ENCODE measurements around the gene CDH10. TPM values are rescaled to one million over a fixed set of nuclear protein-coding genes. Genes with fewer than 3 reads are reported as not detected.

Gene CDH10
- total RNA-seq, 4 donors from 2014 or later, result 0.14 TPM; not detected in 3

DNA sequence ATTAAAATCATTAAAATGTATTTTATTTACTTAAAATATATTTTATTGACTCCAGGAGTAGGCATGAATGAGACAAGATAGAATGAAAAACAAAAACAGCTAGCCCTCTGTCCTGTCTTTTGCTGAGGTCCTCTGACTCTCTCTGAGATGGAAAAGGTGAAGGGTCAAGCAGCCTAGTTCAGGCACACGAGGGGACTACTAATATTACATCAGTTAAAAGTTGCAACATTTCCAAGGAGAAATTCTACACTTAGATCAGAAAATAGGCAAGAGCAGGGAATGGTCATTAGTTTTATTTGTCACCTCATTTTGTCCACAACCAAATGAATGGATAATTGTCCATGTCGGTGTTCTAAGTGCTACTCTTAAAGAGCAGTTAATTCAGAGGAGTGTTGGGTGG is 148.5 kb downstream of the CDH10 start:
- Histone ChIP-seq H3K27ac (no peak overlapping the region), H3K4me1 (no peaks in the 10 kb centered on the region), H3K27me3 (no peaks in the 10 kb centered on the region), H3K9me3 (no peaks in the 10 kb centered on the region), H3K36me3 (no peaks in the 10 kb centered on the region), H3K4me3 (no peak overlapping the region)
- intact Hi-C loops (cut with DNase I; ENCODE audit: low total_unique reads) (no loop called here), in situ Hi-C loops (cut with MboI; ENCODE audit: low pct_ligation_motif_present in 1 of 4, low pct_unique_long_range_greater_than_20kb in 1 of 4, low sequenced_read_pairs in 3 of 4) (no loop called here)
- DNase-seq, result no peak
- 18 to 35% methylated on average over 2 of the region's 2 CpGs for WGBS, 2 donors (ENCODE audit: low coverage in 1 of 2)
- TF ChIP-seq POLR2A (IDR thresholded peaks at IDR 0.05) (no peak), CTCF (IDR thresholded peaks at IDR 0.05) (no peak), POLR2AphosphoS5 (IDR thresholded peaks at IDR 0.05) (no peak), EP300 (IDR thresholded peaks at IDR 0.05; ENCODE audit: low read depth) (no peak)

DNA sequence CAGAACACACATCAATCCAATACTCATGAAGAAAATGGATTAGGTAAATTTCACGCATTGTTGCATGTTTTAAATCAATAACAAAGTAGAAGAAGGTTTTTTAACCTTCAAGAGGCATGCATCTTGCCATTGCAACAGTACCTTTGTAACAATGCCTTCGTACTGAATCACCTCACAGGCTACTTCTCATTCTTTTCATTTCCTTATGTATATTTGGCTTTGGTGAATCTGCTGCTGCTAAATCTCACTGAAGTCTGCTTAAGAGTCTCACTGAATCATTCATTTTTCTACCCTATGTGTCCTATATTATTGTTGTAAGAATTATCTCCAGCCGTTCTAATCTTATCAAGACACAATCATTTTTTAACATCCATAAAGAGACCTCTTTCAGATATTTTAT is 152.5 kb downstream of the CDH10 start:
- no peaks in the 10 kb centered on the region for H3K4me1 ChIP-seq
- no peak overlapping the region for H3K27ac ChIP-seq
- WGBS, 2 donors (ENCODE audit: low coverage in 1 of 2), result 63 to 75% methylated on average over 3 of the region's 3 CpGs
- no peak for TF ChIP-seq POLR2AphosphoS5 (IDR thresholded peaks at IDR 0.05)
- TF ChIP-seq CTCF (IDR thresholded peaks at IDR 0.05), result no peak
- TF ChIP-seq POLR2A (IDR thresholded peaks at IDR 0.05), result no peak
- TF ChIP-seq EP300 (IDR thresholded peaks at IDR 0.05; ENCODE audit: low read depth), result no peak
- no peak for DNase-seq
- in situ Hi-C loops (cut with MboI; ENCODE audit: low pct_ligation_motif_present in 1 of 4, low pct_unique_long_range_greater_than_20kb in 1 of 4, low sequenced_read_pairs in 3 of 4), result no loop called here
- H3K9me3 ChIP-seq, result no peaks in the 10 kb centered on the region
- no peak overlapping the region for H3K4me3 ChIP-seq
- intact Hi-C loops (cut with DNase I; ENCODE audit: low total_unique reads), result no loop called here
- H3K27me3 ChIP-seq, result no peaks in the 10 kb centered on the region
- H3K36me3 ChIP-seq, result no peaks in the 10 kb centered on the region

DNA sequence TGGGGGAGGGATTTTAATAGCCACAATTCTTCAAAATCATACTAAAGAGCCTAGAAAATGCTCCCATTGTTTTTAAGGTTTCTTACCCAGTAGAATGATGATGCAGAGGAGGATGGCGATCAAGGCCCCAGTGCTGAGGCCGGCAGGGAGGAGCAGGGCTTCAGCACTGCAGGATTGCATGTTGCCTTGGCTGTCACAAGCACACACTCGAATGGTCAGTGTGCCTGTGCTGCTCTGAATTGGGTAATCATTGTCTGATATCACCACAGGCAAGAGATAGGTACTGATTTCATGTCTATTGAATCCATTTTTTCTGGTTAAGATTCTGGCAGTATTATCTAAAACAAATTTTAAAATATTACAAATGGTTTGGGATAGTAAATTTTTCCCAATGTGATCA is 153.3 kb downstream of the CDH10 start:
- no peak for DNase-seq
- H3K27ac ChIP-seq, result no peak overlapping the region
- in situ Hi-C loops (cut with MboI; ENCODE audit: low pct_ligation_motif_present in 1 of 4, low pct_unique_long_range_greater_than_20kb in 1 of 4, low sequenced_read_pairs in 3 of 4), result no loop called here
- intact Hi-C loops (cut with DNase I; ENCODE audit: low total_unique reads), result no loop called here
- H3K9me3 ChIP-seq, result no peaks in the 10 kb centered on the region
- TF ChIP-seq CTCF (IDR thresholded peaks at IDR 0.05) (no peak), POLR2AphosphoS5 (IDR thresholded peaks at IDR 0.05) (no peak), POLR2A (IDR thresholded peaks at IDR 0.05) (no peak), EP300 (IDR thresholded peaks at IDR 0.05; ENCODE audit: low read depth) (no peak)
- H3K36me3 ChIP-seq, result no peaks in the 10 kb centered on the region
- H3K4me3 ChIP-seq, result no peak overlapping the region
- WGBS, 2 donors (ENCODE audit: low coverage in 1 of 2), result 73% methylated on average over 3 of the region's 3 CpGs
- H3K4me1 ChIP-seq, result no peaks in the 10 kb centered on the region
- no peaks in the 10 kb centered on the region for H3K27me3 ChIP-seq

DNA sequence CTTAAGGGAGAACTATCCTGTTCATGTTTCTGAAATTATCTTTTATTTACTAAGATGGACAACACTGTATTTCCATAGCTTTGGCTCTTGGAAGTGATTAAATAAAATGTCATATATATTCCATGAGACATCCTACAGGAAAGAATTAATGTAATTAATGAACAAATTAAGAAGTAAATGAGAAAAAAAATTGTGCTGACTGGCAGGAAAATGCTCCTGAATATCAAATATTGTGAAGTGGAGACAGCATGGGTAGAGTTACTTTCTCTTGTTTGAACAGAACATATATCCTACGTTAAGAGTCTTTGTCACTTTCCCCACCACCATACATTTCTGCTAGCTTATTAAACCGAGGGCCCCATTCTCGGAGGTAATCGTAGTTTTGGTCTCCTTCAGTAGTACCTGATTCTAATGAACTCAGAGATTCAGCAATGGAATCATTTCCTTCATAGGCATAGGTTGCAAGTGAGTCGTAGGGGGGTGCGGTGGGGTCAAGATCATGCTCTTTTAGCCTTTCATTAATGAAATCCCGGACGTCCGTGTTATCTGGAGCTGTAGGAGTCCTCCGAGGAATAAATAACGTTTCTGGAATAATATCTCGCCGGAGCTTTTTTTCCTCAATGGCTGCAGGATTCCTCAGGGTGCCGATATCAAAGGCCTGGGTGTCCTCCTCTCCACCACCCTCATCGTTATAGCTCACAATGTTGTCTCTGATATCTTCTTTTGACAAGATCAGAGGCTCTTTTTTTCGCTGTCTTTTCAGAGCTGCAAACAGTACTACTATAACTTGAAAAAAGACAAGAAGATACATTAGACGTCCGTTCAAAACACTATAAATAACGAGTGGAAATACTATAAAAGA is 157.2 kb downstream of the CDH10 start:
- intact Hi-C loops (cut with DNase I; ENCODE audit: low total_unique reads) (loop anchor here (10.0 kb wide), 1 partner anchor 367 kb away; no protein-coding TSS in a partner anchor), in situ Hi-C loops (cut with MboI; ENCODE audit: low pct_ligation_motif_present in 1 of 4, low pct_unique_long_range_greater_than_20kb in 1 of 4, low sequenced_read_pairs in 3 of 4) (no loop called here)
- Histone ChIP-seq H3K9me3 (no peaks in the 10 kb centered on the region), H3K27ac (no peak overlapping the region), H3K36me3 (no peaks in the 10 kb centered on the region), H3K4me1 (no peaks in the 10 kb centered on the region), H3K27me3 (no peaks in the 10 kb centered on the region), H3K4me3 (no peak overlapping the region)
- no peak for DNase-seq
- TF ChIP-seq EP300 (IDR thresholded peaks at IDR 0.05; ENCODE audit: low read depth), result no peak
- 67 to 70% methylated on average over 14 to 19 of the region's 19 CpGs for WGBS, 2 donors (ENCODE audit: low coverage in 1 of 2)
